ENCODE results near the gene PPP3CA. TPM values are rescaled to one million over a fixed set of nuclear protein-coding genes. Genes with fewer than 3 reads are reported as not detected.

The PPP3CA gene
- total RNA-seq, 1 experiment from 2014 or later, result 40.2 TPM

GRCh38 chr4:101294597-101294996 lies 52.7 kb downstream of the PPP3CA start:
- H4K20me1 ChIP-seq (ENCODE audit: insufficient read depth), result no peaks in the 10 kb centered on the region
- no peak for TF ChIP-seq EZH2 (IDR thresholded peaks at IDR 0.05; ENCODE audit: low read depth)
- TF ChIP-seq, protein P1, sequence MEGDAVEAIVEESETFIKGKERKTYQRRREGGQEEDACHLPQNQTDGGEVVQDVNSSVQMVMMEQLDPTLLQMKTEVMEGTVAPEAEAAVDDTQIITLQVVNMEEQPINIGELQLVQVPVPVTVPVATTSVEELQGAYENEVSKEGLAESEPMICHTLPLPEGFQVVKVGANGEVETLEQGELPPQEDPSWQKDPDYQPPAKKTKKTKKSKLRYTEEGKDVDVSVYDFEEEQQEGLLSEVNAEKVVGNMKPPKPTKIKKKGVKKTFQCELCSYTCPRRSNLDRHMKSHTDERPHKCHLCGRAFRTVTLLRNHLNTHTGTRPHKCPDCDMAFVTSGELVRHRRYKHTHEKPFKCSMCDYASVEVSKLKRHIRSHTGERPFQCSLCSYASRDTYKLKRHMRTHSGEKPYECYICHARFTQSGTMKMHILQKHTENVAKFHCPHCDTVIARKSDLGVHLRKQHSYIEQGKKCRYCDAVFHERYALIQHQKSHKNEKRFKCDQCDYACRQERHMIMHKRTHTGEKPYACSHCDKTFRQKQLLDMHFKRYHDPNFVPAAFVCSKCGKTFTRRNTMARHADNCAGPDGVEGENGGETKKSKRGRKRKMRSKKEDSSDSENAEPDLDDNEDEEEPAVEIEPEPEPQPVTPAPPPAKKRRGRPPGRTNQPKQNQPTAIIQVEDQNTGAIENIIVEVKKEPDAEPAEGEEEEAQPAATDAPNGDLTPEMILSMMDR (conservative IDR thresholded peaks at IDR 0.05), result no peak
- no peaks in the 10 kb centered on the region for H3K4me1 ChIP-seq (replicated peaks; ENCODE audit: insufficient read depth)
- no peaks in the 10 kb centered on the region for H3K9me3 ChIP-seq (ENCODE audit: insufficient read depth, low read depth)
- no peaks in the 10 kb centered on the region for H3K36me3 ChIP-seq (ENCODE audit: low read depth)
- H3K27ac ChIP-seq, result no peak overlapping the region
- H3K79me2 ChIP-seq (ENCODE audit: low read depth), result peaks cover 4% of the 10 kb centered on the region; the same call in 1 of the 2 replicates
- no peak for DNase-seq
- CTCF ChIA-PET, result no interaction called here
- H3K9me2 ChIP-seq (ENCODE audit: insufficient read depth), result no peaks in the 10 kb centered on the region
- no peaks in the 10 kb centered on the region; the same call in 1 of the 2 replicates for H3F3A ChIP-seq (ENCODE audit: insufficient read depth, low read depth)
- H3K4me3 ChIP-seq, result no peak overlapping the region
- BruUV-seq (replicated peaks), result no TSS peak
- no peaks in the 10 kb centered on the region for H3K27me3 ChIP-seq (ENCODE audit: insufficient read depth, low read depth)
- intact Hi-C loops (cut with micrococcal nuclease; ENCODE audit: unreplicated experiment), result no loop called here
- POLR2A ChIA-PET (ENCODE audit: unreplicated experiment), result no interaction called here
- H3K4me2 ChIP-seq, result no peak overlapping the region
- no peak overlapping the region for H2AFZ ChIP-seq

DNA sequence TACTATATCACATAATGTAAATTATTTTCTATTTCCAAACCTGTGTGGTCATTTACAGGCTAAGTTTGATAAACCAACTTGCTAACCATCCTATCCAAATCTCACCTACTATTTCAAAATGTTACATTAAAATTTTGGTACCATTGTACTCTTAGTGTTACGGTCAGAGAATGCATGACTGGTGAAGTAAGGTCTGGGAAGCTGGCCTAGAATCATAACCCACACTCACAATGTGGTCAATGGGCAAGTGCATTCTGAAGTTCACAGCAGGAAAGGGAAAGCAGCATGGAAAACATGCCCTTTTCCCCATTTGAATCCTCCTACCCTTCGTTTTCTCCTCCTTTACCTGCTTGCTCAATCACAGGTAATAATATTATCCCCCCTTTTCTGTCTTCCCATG lies 54.4 kb downstream of the PPP3CA start:
- Histone ChIP-seq H3K4me3 (no peak overlapping the region), H3K27me3 (ENCODE audit: insufficient read depth, low read depth) (no peaks in the 10 kb centered on the region), H3K27ac (no peak overlapping the region), H3K4me2 (no peak overlapping the region), H3K79me2 (ENCODE audit: low read depth) (peaks cover 4% of the 10 kb centered on the region; the same call in 1 of the 2 replicates), H3K9me3 (ENCODE audit: insufficient read depth, low read depth) (no peaks in the 10 kb centered on the region), H3K4me1 (replicated peaks; ENCODE audit: insufficient read depth) (no peaks in the 10 kb centered on the region), H3K36me3 (ENCODE audit: low read depth) (no peaks in the 10 kb centered on the region), H4K20me1 (ENCODE audit: insufficient read depth) (no peaks in the 10 kb centered on the region), H3K9me2 (ENCODE audit: insufficient read depth) (no peaks in the 10 kb centered on the region), H3F3A (ENCODE audit: insufficient read depth, low read depth) (no peaks in the 10 kb centered on the region; the same call in 1 of the 2 replicates), H2AFZ (no peak overlapping the region)
- TF ChIP-seq EZH2 (IDR thresholded peaks at IDR 0.05; ENCODE audit: low read depth), result no peak
- TF ChIP-seq, protein P1 (conservative IDR thresholded peaks at IDR 0.05), result no peak
- intact Hi-C loops (cut with micrococcal nuclease; ENCODE audit: unreplicated experiment), result no loop called here
- no TSS peak for BruUV-seq (replicated peaks)
- no peak for DNase-seq
- POLR2A ChIA-PET (ENCODE audit: unreplicated experiment), result no interaction called here
- CTCF ChIA-PET, result no interaction called here

DNA sequence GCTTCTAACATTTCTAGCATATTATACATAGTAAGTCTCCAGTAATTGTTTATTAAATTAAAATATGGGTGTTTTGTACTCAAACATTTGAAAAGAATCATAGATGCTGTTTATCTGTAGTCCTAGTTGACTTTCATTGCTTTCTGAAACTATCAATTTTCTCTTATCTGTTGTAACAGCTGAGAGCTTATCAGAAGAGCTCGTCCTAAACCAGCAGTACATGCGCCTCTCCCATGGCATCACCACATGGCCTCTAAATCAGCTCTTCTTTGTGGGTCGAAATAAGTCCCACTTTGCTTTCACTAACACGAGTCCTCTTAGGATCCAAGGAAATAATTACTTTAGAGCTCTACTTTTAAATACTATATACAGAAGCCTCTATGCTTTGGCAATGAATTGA lies 55.1 kb downstream of the PPP3CA start:
- Histone ChIP-seq H3K79me2 (ENCODE audit: low read depth) (0 out of 2 replicates have a peak, but pooled peaks cover 1% of the 10 kb centered on the region), H3K36me3 (ENCODE audit: low read depth) (no peaks in the 10 kb centered on the region), H3K4me1 (replicated peaks; ENCODE audit: insufficient read depth) (no peaks in the 10 kb centered on the region), H3F3A (ENCODE audit: insufficient read depth, low read depth) (no peaks in the 10 kb centered on the region; the same call in 1 of the 2 replicates), H3K27ac (no peak overlapping the region), H3K9me3 (ENCODE audit: insufficient read depth, low read depth) (no peaks in the 10 kb centered on the region), H3K27me3 (ENCODE audit: insufficient read depth, low read depth) (no peaks in the 10 kb centered on the region), H3K4me3 (no peak overlapping the region), H2AFZ (no peak overlapping the region), H4K20me1 (ENCODE audit: insufficient read depth) (no peaks in the 10 kb centered on the region), H3K9me2 (ENCODE audit: insufficient read depth) (no peaks in the 10 kb centered on the region), H3K4me2 (no peak overlapping the region)
- no peak for TF ChIP-seq EZH2 (IDR thresholded peaks at IDR 0.05; ENCODE audit: low read depth)
- TF ChIP-seq, protein P1 (conservative IDR thresholded peaks at IDR 0.05), result no peak
- CTCF ChIA-PET, result no interaction called here
- intact Hi-C loops (cut with micrococcal nuclease; ENCODE audit: unreplicated experiment), result no loop called here
- POLR2A ChIA-PET (ENCODE audit: unreplicated experiment), result no interaction called here
- no TSS peak for BruUV-seq (replicated peaks)
- no peak for DNase-seq
